Measurements from ENCODE around the gene TGIF2LX.
"Not testable (repeated sequence)": the region's sequence is repeated elsewhere in the genome, so short reads cannot be mapped to it uniquely, and the experiment has no call there.

TGIF2LX gene

GRCh38 chrX:89921665-89922064, at the start of gene TGIF2LX:
TGIF2LX (plus strand) TSS chrX:89921908; CDS start chrX:89922086, 178 bp downstream.
- DNase-seq (ENCODE audit: low spot score), result not testable (repeated sequence)

GRCh38 chrX:89922338-89922934, 728 bp downstream of the TGIF2LX start:
- DNase-seq (ENCODE audit: low spot score), result not testable (repeated sequence)

GRCh38 chrX:89943077-89943476, 21.4 kb downstream of the TGIF2LX start:
- DNase-seq (ENCODE audit: low spot score), result not testable (repeated sequence)

GRCh38 chrX:89965588-89965987, 43.9 kb downstream of the TGIF2LX start:
- DNase-seq (ENCODE audit: low spot score), result not testable (repeated sequence)
